Transverse colon (tissue), 4 donors: ENCODE results near the gene MRPL53.

Experiments used
- CTCF ChIP-seq, 5 experiments: fragments of 200-600 bp in 3 of 5; fragments of 450-650 bp in 2 of 5; sonication (generic) in 3 of 5; IDR thresholded peaks; 1 replicate in 2 of 5; 2 replicates in 3 of 5; pipeline ENCODE4 v1.5.1; 2016 to 2017; ENCODE audit warnings: antibody characterized with exemption in 5 of 5, inconsistent platforms in 3 of 5, mild to moderate bottlenecking in 2 of 5, moderate library complexity in 1 of 5
- EP300 ChIP-seq: sonication (generic); formaldehyde crosslinking; IDR thresholded peaks from one replicate; pipeline ENCODE4 v1.6.1; 2017; ENCODE audit warnings: antibody characterized with exemption, low read depth
- POLR2A ChIP-seq: fragments of 450-650 bp; IDR thresholded peaks from one replicate; pipeline ENCODE4 v1.6.1; 2016; ENCODE audit warnings: antibody characterized with exemption, mild to moderate bottlenecking, moderate library complexity
- POLR2AphosphoS5 ChIP-seq, 3 donors: sonication (generic); formaldehyde crosslinking; IDR thresholded peaks; one replicate each; pipeline ENCODE4 v1.6.1; 2016; ENCODE audit warnings: antibody characterized with exemption in 3 of 3

GRCh38 chr2:74427551-74427950 is 44.9 kb downstream of the MRPL53 start:
- TF ChIP-seq CTCF (IDR thresholded peaks at IDR 0.05) (no peak), POLR2A (no peak), POLR2AphosphoS5 (IDR thresholded peaks at IDR 0.05) (no peak), EP300 (no peak)
